Neuron (in vitro differentiated cells): ENCODE data around the gene ZNF207.
A peak's percentile ranks its signal among the peaks of the same experiment; 100 is the strongest.
"Not testable (repeated sequence)": the region's sequence is repeated elsewhere in the genome, so short reads cannot be mapped to it uniquely, and the experiment has no call there.

Source experiments
- H2AFZ ChIP-seq: one replicate; pipeline ENCODE4 v1.6.1; 2013; ENCODE audit warnings: low read depth, mild to moderate bottlenecking, inconsistent platforms, low read length, moderate library complexity
- H3K27me3 ChIP-seq: one replicate; pipeline ENCODE4 v1.6.1; 2013; ENCODE audit warnings: low read length; ENCODE audit not compliant: insufficient read depth
- H3K36me3 ChIP-seq: one replicate; pipeline ENCODE4 v1.6.1; 2013; ENCODE audit warnings: low read length; ENCODE audit not compliant: insufficient read depth
- H3K4me1 ChIP-seq: one replicate; pipeline ENCODE4 v1.6.1; 2013; ENCODE audit warnings: low read length; ENCODE audit not compliant: insufficient read depth
- H3K4me3 ChIP-seq: 2 replicates; pipeline ENCODE4 v1.5.1; 2013; ENCODE audit warnings: mild to moderate bottlenecking, low read length, moderate library complexity
- H3K9me3 ChIP-seq: one replicate; pipeline ENCODE4 v1.6.1; 2013; ENCODE audit warnings: low read length

ZNF207 gene

GRCh38 chr17:32342603-32343325 is 7.2 kb upstream of the ZNF207 start:
- H3K4me3 ChIP-seq = peak overlapping the region; percentile 58
- H3K4me1 ChIP-seq = peaks cover 13% of the 10 kb centered on the region
- H3K36me3 ChIP-seq = peaks cover 15% of the 10 kb centered on the region
- H2AFZ ChIP-seq = peak overlapping the region; percentile 78
- H3K27me3 ChIP-seq = no peaks in the 10 kb centered on the region
- no peaks in the 10 kb centered on the region for H3K9me3 ChIP-seq

- Histone ChIP-seq H3K4me1 (peaks cover 15% of the 10 kb centered on the region), H3K27me3 (no peaks in the 10 kb centered on the region), H2AFZ (no peak overlapping the region), H3K4me3 (no peak overlapping the region), H3K9me3 (no peaks in the 10 kb centered on the region), H3K36me3 (no peaks in the 10 kb centered on the region)
These were observed 3.9 kb upstream of the ZNF207 start for GRCh38 chr17:32345951-32346600.

- no peaks in the 10 kb centered on the region for H3K27me3 ChIP-seq
- no peak overlapping the region for H3K4me3 ChIP-seq
- H3K9me3 ChIP-seq = no peaks in the 10 kb centered on the region
- peaks cover 15% of the 10 kb centered on the region for H3K4me1 ChIP-seq
- peaks cover 12% of the 10 kb centered on the region for H3K36me3 ChIP-seq
- H2AFZ ChIP-seq = no peak overlapping the region
These were observed 1.5 kb upstream of the ZNF207 start for GRCh38 chr17:32348483-32348800.

GRCh38 chr17:32349503-32349853 is 479 bp upstream of the ZNF207 start:
- Histone ChIP-seq H3K4me3 (peak overlapping the region; percentile 76), H3K4me1 (peaks cover 15% of the 10 kb centered on the region), H3K9me3 (no peaks in the 10 kb centered on the region), H3K27me3 (no peaks in the 10 kb centered on the region), H3K36me3 (peaks cover 19% of the 10 kb centered on the region), H2AFZ (peak overlapping the region; percentile 49)

GRCh38 chr17:32350666-32351418 is 885 bp downstream of the ZNF207 start:
- no peaks in the 10 kb centered on the region for H3K27me3 ChIP-seq
- H3K4me3 ChIP-seq = peak overlapping the region; percentile 76
- H3K9me3 ChIP-seq = no peaks in the 10 kb centered on the region
- H2AFZ ChIP-seq = no peak overlapping the region
- peaks cover 15% of the 10 kb centered on the region for H3K4me1 ChIP-seq
- H3K36me3 ChIP-seq = peaks cover 33% of the 10 kb centered on the region

- not testable (repeated sequence) for H3K27me3 ChIP-seq, H3K9me3 ChIP-seq, H2AFZ ChIP-seq
- peaks cover 48% of the 10 kb centered on the region for H3K36me3 ChIP-seq
- H3K4me3 ChIP-seq = peak overlapping the region; percentile 76
- H3K4me1 ChIP-seq = peaks cover 15% of the 10 kb centered on the region
These were observed 2.8 kb downstream of the ZNF207 start for GRCh38 chr17:32352734-32353133.

- no peak overlapping the region for H2AFZ ChIP-seq
- H3K9me3 ChIP-seq = no peaks in the 10 kb centered on the region
- peaks cover 76% of the 10 kb centered on the region for H3K36me3 ChIP-seq
- no peaks in the 10 kb centered on the region for H3K27me3 ChIP-seq
- peaks cover 10% of the 10 kb centered on the region for H3K4me1 ChIP-seq
- no peak overlapping the region for H3K4me3 ChIP-seq
These were observed 5.9 kb downstream of the ZNF207 start for GRCh38 chr17:32355649-32356377.

- Histone ChIP-seq H2AFZ (no peak overlapping the region), H3K36me3 (peaks cover 81% of the 10 kb centered on the region), H3K4me1 (peaks cover 10% of the 10 kb centered on the region), H3K9me3 (no peaks in the 10 kb centered on the region), H3K4me3 (no peak overlapping the region), H3K27me3 (no peaks in the 10 kb centered on the region)
These were observed 6.4 kb downstream of the ZNF207 start for GRCh38 chr17:32356378-32356743.

GRCh38 chr17:32356750-32357149 is 6.8 kb downstream of the ZNF207 start:
- Histone ChIP-seq H3K4me3 (no peak overlapping the region), H3K27me3 (no peaks in the 10 kb centered on the region), H3K36me3 (peaks cover 85% of the 10 kb centered on the region), H3K9me3 (no peaks in the 10 kb centered on the region), H3K4me1 (peaks cover 8% of the 10 kb centered on the region), H2AFZ (no peak overlapping the region)

- no peaks in the 10 kb centered on the region for H3K27me3 ChIP-seq
- no peak overlapping the region for H3K4me3 ChIP-seq
- peaks cover 89% of the 10 kb centered on the region for H3K36me3 ChIP-seq
- no peak overlapping the region for H2AFZ ChIP-seq
- H3K9me3 ChIP-seq = no peaks in the 10 kb centered on the region
- peaks cover under 1% of the 10 kb centered on the region for H3K4me1 ChIP-seq
These were observed 7.7 kb downstream of the ZNF207 start for GRCh38 chr17:32357615-32358014.

GRCh38 chr17:32361270-32361669 is 11.3 kb downstream of the ZNF207 start:
- H2AFZ ChIP-seq = no peak overlapping the region
- H3K36me3 ChIP-seq = peaks cover 93% of the 10 kb centered on the region
- no peaks in the 10 kb centered on the region for H3K4me1 ChIP-seq
- no peak overlapping the region for H3K4me3 ChIP-seq
- H3K9me3 ChIP-seq = no peaks in the 10 kb centered on the region
- no peaks in the 10 kb centered on the region for H3K27me3 ChIP-seq

GRCh38 chr17:32370426-32370825 is 20.5 kb downstream of the ZNF207 start:
- Histone ChIP-seq H3K36me3 (peaks cover 85% of the 10 kb centered on the region), H3K4me3 (no peak overlapping the region), H3K9me3 (no peaks in the 10 kb centered on the region), H3K4me1 (no peaks in the 10 kb centered on the region), H3K27me3 (no peaks in the 10 kb centered on the region), H2AFZ (no peak overlapping the region)
